Measurements from ENCODE around the gene CDC42SE2. TPM values are rescaled to one million over a fixed set of nuclear protein-coding genes. Genes with fewer than 3 reads are reported as not detected.
A peak's percentile ranks its signal among the peaks of the same experiment; 100 is the strongest.
"Not testable (repeated sequence)": the region's sequence is repeated elsewhere in the genome, so short reads cannot be mapped to it uniquely, and the experiment has no call there.

The CDC42SE2 gene
- total and polyA plus RNA-seq, 3 experiments from 2014 or later, result 125 to 460 (median 131) TPM

DNA sequence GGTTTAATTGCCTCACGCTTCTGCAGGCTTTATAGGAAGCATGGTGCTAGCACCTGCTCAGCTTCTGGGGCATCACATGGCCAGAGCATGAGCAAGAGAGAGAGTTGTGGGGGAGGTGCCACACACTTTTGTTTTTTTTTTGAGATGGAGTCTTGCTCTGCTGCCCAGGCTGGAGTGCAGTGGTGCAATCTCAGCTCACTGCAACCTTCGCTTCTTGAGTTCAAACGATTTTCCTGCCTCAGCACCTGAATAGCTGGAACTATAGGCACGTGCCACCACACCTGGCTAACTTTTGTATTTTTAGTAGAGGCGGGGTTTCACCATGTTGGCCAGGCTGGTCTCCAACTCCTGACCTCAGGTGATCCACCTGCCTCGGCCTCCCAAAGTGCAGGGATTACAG, 135.2 kb downstream of the CDC42SE2 start:
- H3K27ac ChIP-seq (ENCODE audit: low read depth, low read length); H3K27me3 ChIP-seq (ENCODE audit: insufficient read depth, low read length, poor library complexity, severe bottlenecking); CTCF ChIA-PET; H3K4me3 Mint-ChIP-seq; DNase-seq; POLR2A ChIA-PET; H3K27me3 Mint-ChIP-seq; H3K9me3 ChIP-seq (ENCODE audit: low read length); H3K4me3 ChIP-seq (ENCODE audit: low read length): not testable (repeated sequence)
- H3K4me1 Mint-ChIP-seq, result peaks cover 44 to 64% (median 53%) of the 10 kb centered on the region in 3 donors
- peaks cover 32% of the 10 kb centered on the region for H3K4me1 ChIP-seq (ENCODE audit: insufficient read depth, low read length)
- H3K27ac Mint-ChIP-seq, result peak overlapping the region; percentile 29 to 97 (median 53)
- peaks cover 13 to 17% (median 13%) of the 10 kb centered on the region in 5 donors for H3K9me3 Mint-ChIP-seq
- peaks cover 50 to 80% (median 57%) of the 10 kb centered on the region in 3 donors for H3K36me3 Mint-ChIP-seq
- peaks cover 29% of the 10 kb centered on the region for H3K36me3 ChIP-seq (ENCODE audit: insufficient read depth, low read length)

DNA sequence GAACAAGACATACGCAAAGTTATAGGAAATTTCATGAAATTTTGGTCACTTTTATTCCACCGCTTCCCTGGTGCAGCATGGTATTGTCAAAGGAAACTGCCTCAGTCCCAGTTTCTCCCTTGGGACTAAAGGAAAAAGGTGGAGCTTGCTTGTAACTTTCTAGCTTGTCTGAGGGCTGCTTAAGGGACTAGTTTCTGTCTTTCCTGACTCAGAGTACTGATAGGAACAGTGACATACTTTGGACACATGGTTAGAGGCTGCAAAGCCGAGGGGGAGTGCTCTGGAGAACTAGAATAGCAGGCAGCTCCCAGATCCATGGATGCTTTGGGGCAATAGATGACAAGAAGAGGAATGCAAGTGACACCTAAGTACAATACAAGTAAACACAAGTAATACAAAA, 136.7 kb downstream of the CDC42SE2 start:
- peak overlapping the region in 7 of 8 donors; percentile 20 to 76 (median 61) for H3K27ac Mint-ChIP-seq
- DNase-seq, result no peak
- H3K4me1 ChIP-seq (ENCODE audit: insufficient read depth, low read length), result peaks cover 17% of the 10 kb centered on the region
- peak overlapping the region in 2 of 7 donors; percentile 10 to 25 for H3K4me3 Mint-ChIP-seq
- H3K9me3 Mint-ChIP-seq, result peaks cover 13 to 17% (median 13%) of the 10 kb centered on the region in 5 donors
- no peaks in the 10 kb centered on the region for H3K9me3 ChIP-seq (ENCODE audit: low read length)
- H3K27me3 ChIP-seq (ENCODE audit: insufficient read depth, low read length, poor library complexity, severe bottlenecking), result no peaks in the 10 kb centered on the region
- H3K27ac ChIP-seq (ENCODE audit: low read depth, low read length), result no peak overlapping the region
- H3K36me3 Mint-ChIP-seq, result peaks cover 45 to 79% (median 56%) of the 10 kb centered on the region in 3 donors
- CTCF ChIA-PET, result interaction anchor here (1.2 kb wide), 1 partner anchor 15 kb away, joined by 5 read pairs; no protein-coding TSS in a partner anchor
- POLR2A ChIA-PET, result no interaction called here
- no peak overlapping the region for H3K4me3 ChIP-seq (ENCODE audit: low read length)
- peaks cover 40 to 61% (median 47%) of the 10 kb centered on the region in 3 donors for H3K4me1 Mint-ChIP-seq
- peaks cover 0 to 2% of the 10 kb centered on the region in 2 donors for H3K27me3 Mint-ChIP-seq
- peaks cover 21% of the 10 kb centered on the region for H3K36me3 ChIP-seq (ENCODE audit: insufficient read depth, low read length)

DNA sequence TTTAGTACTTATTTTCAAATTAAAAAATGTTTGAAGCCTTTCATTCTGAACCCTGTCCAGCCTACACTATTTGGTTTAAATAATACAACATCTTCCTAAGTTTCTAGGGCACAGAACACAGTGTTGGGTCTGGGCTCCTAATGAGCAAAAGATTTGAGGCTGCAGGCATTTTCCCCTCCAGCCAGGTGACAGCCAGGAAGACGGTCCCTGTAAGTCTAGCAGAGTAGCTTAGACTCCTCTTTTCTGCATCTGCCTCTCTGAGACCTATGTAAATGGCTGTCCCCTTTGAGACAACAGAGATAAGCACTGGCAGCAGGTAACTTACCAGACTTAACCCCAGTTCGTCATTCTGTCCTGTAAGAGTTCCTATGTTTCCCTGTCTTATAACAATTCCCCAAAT, 141.8 kb downstream of the CDC42SE2 start:
- H3K27ac ChIP-seq (ENCODE audit: low read depth, low read length), result no peak overlapping the region
- Mint-ChIP-seq H3K36me3 (peaks cover 45 to 75% (median 51%) of the 10 kb centered on the region in 3 donors), H3K9me3 (peaks cover 11 to 17% (median 12%) of the 10 kb centered on the region in 5 donors), H3K27ac (peak overlapping the region in 7 of 8 donors; percentile 26 to 81 (median 55)), H3K27me3 (no peaks in the 10 kb centered on the region), H3K4me1 (peaks cover 24 to 39% (median 33%) of the 10 kb centered on the region in 3 donors), H3K4me3 (no peak overlapping the region)
- no peak overlapping the region for H3K4me3 ChIP-seq (ENCODE audit: low read length)
- DNase-seq, result no peak
- ChIA-PET POLR2A (no interaction called here), CTCF (interaction anchor here (0.6 to 1.7 kb wide), 3 partner anchors 9 to 12 kb away, joined by 3 to 4 read pairs (median 3); no protein-coding TSS in a partner anchor)
- H3K36me3 ChIP-seq (ENCODE audit: insufficient read depth, low read length), result peaks cover 16% of the 10 kb centered on the region
- H3K4me1 ChIP-seq (ENCODE audit: insufficient read depth, low read length), result no peaks in the 10 kb centered on the region
- no peaks in the 10 kb centered on the region for H3K27me3 ChIP-seq (ENCODE audit: insufficient read depth, low read length, poor library complexity, severe bottlenecking)
- no peaks in the 10 kb centered on the region for H3K9me3 ChIP-seq (ENCODE audit: low read length)

DNA sequence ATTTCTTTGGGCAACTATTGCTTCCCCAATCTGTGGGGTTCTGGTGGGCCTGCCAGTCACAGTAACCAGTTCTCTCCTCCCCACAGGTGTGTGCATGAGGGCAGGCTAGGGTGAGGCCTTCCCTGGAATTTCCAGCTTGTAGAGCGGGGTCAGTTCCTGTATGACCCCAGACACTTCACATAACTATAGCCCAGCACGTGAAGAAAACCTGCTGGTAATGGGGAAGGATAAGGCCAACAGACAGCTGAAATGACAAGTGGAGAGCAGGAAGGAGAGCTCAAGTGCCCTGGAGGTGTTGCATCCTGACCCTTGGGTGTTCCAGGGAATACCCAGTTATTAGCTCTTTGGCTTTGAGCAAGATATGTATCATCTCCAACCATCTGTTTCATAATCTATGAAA, 142.2 kb downstream of the CDC42SE2 start:
- Mint-ChIP-seq H3K27ac (peak overlapping the region in 7 of 8 donors; percentile 26 to 81 (median 55)), H3K36me3 (peaks cover 45 to 73% (median 52%) of the 10 kb centered on the region in 3 donors), H3K27me3 (no peaks in the 10 kb centered on the region), H3K4me3 (no peak overlapping the region), H3K4me1 (peaks cover 21 to 38% (median 32%) of the 10 kb centered on the region in 3 donors), H3K9me3 (peaks cover 10 to 13% (median 10%) of the 10 kb centered on the region in 5 donors)
- Histone ChIP-seq H3K4me1 (ENCODE audit: insufficient read depth, low read length) (no peaks in the 10 kb centered on the region), H3K27ac (ENCODE audit: low read depth, low read length) (no peak overlapping the region), H3K9me3 (ENCODE audit: low read length) (no peaks in the 10 kb centered on the region), H3K27me3 (ENCODE audit: insufficient read depth, low read length, poor library complexity, severe bottlenecking) (no peaks in the 10 kb centered on the region), H3K36me3 (ENCODE audit: insufficient read depth, low read length) (peaks cover 12% of the 10 kb centered on the region), H3K4me3 (ENCODE audit: low read length) (no peak overlapping the region)
- no peak for DNase-seq
- ChIA-PET POLR2A (no interaction called here), CTCF (interaction anchor here (0.6 to 1.7 kb wide), 4 partner anchors 8 to 259 kb away, joined by 3 to 4 read pairs (median 3); no protein-coding TSS in a partner anchor)

DNA sequence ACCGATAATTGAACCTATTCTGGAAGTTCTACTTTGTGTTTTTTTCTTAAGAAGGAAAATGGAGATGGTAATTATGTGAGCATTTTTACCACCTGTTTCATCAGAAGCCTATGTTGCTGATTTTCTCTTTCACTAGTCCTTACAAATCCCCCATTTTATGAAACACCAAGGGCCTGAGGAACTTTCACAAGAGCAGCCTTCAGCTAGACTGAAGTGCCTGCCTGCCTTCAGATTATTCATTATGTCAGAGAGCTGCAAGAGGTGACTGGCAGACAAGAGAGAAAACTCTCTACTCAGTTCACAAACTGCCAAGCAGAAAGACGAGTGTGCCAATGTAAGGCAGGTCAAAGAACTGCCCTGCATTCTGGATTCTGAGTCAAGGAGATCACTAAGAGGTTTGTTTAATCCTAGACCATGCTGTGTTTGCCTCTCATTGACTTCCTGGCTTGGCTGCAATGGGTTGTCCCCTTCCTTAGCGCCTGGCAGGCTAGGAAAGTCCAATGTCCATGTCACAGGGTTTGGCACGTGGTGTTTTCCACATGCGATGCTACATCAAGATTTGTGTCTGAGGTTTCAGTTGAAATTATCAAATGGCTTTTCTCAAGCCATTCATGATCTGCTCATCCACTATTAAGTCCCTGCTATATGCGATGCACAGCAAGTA, 143.3 kb downstream of the CDC42SE2 start:
- ChIA-PET POLR2A (interaction anchor here (1.8 kb wide), 1 partner anchor 10 kb away, joined by 7 read pairs; no protein-coding TSS in a partner anchor), CTCF (interaction anchor here (1.6 kb wide), 1 partner anchor 25 kb away, joined by 4 read pairs; no protein-coding TSS in a partner anchor)
- Mint-ChIP-seq H3K9me3 (peaks cover 6 to 8% (median 6%) of the 10 kb centered on the region in 5 donors), H3K27ac (peak overlapping the region in 4 of 8 donors; percentile 12 to 64 (median 40)), H3K4me1 (peaks cover 19 to 35% (median 28%) of the 10 kb centered on the region in 3 donors), H3K27me3 (no peaks in the 10 kb centered on the region), H3K36me3 (peaks cover 46 to 70% (median 50%) of the 10 kb centered on the region in 3 donors), H3K4me3 (peak overlapping the region in 1 of 7 donors; percentile 34)
- DNase-seq, result no peak
- H3K9me3 ChIP-seq (ENCODE audit: low read length), result no peaks in the 10 kb centered on the region
- H3K4me3 ChIP-seq (ENCODE audit: low read length), result no peak overlapping the region
- H3K36me3 ChIP-seq (ENCODE audit: insufficient read depth, low read length), result peaks cover 11% of the 10 kb centered on the region
- H3K4me1 ChIP-seq (ENCODE audit: insufficient read depth, low read length), result no peaks in the 10 kb centered on the region
- no peak overlapping the region for H3K27ac ChIP-seq (ENCODE audit: low read depth, low read length)
- no peaks in the 10 kb centered on the region for H3K27me3 ChIP-seq (ENCODE audit: insufficient read depth, low read length, poor library complexity, severe bottlenecking)

DNA sequence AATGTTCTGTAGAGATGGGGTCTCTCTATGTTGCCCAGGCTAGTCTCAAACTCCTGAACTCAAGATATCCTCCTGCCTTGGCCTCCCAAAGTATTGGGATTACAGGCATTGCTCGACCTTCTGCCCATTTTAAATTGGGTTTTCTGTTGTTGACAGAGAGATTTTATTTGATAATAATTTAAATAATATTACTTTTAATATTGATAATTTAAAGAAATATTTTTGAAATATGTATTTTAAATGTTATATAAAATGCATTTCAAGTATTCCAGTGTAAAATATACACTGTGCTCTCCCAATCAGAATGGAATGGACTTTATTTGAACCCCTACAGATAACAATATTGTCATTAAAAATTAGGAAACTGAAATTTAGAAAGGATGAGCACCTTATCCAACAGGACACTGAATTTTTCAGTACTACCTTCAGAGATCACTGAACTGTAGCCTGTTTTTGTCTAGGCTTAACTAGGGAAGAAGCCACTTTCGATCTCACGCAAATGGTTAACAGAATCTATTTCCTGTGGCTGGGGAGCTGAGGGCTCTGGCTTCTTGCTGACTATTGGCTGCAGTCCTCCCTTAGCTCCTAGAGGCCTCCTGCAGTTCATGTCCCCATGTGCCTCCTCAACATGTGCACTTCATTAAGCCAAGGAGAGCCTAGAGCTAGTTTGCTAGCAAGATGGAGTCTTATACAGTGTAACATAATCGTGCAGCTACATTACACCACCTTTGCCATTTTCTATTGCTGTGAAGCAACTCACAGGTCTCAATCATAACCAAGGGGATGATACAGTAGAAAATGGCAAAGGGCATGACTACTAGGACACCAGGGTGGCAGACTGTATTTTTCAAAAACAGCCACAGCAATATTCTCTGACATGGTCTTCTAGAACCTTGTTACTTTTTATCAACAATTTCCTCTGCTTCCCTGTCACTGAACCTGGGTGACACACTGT, 150.0 kb downstream of the CDC42SE2 start:
- peaks cover 19 to 22% (median 20%) of the 10 kb centered on the region in 3 donors for H3K36me3 Mint-ChIP-seq
- H3K4me1 Mint-ChIP-seq, result peaks cover 33 to 54% (median 50%) of the 10 kb centered on the region in 3 donors

DNA sequence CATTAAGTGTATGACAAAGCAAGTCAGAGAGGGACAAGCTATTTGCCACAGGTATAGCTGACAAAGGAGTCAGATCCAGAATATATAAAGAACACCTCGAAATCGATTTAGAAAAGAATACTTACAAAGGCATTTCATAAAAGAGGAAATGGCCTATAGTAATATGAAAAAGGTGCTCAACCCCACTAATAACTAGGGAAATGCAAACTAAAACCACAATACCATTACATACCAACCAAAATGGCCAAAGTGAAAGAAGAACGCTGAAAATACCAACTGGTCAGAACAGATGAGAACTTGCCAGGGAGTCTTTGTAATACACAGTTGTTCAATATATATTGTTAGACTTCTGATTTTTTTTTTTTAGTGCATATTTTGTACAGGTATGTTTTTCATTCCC, 152.9 kb downstream of the CDC42SE2 start:
- Histone ChIP-seq H3K27me3 (ENCODE audit: insufficient read depth, low read length, poor library complexity, severe bottlenecking) (no peaks in the 10 kb centered on the region), H3K27ac (ENCODE audit: low read depth, low read length) (no peak overlapping the region), H3K36me3 (ENCODE audit: insufficient read depth, low read length) (peaks cover 4% of the 10 kb centered on the region), H3K4me3 (ENCODE audit: low read length) (no peak overlapping the region), H3K9me3 (ENCODE audit: low read length) (no peaks in the 10 kb centered on the region), H3K4me1 (ENCODE audit: insufficient read depth, low read length) (peaks cover 25% of the 10 kb centered on the region)
- H3K4me3 Mint-ChIP-seq, result peak overlapping the region in 5 of 7 donors; percentile 52 to 77 (median 69)
- no peaks in the 10 kb centered on the region for H3K9me3 Mint-ChIP-seq
- no peak for DNase-seq
- POLR2A ChIA-PET, result interaction anchor here (0.7 to 1.2 kb wide), 2 partner anchors 33 to 146 kb away, joined by 5 read pairs; no protein-coding TSS in a partner anchor
- CTCF ChIA-PET, result interaction anchor here (0.7 to 4.1 kb wide), 6 partner anchors 10 to 545 kb away, joined by 3 to 19 read pairs (median 3); partner anchors contain the start of gene CDC42SE2
- no peaks in the 10 kb centered on the region for H3K27me3 Mint-ChIP-seq
- H3K27ac Mint-ChIP-seq, result peak overlapping the region; percentile 57 to 93 (median 88)
- H3K4me1 Mint-ChIP-seq, result peaks cover 35 to 52% (median 50%) of the 10 kb centered on the region in 3 donors
- peaks cover 0 to 14% (median 4%) of the 10 kb centered on the region in 3 donors for H3K36me3 Mint-ChIP-seq

More for the DNA sequence above, 150.0 kb downstream of the CDC42SE2 start:
- H3K4me3 Mint-ChIP-seq, result peak overlapping the region; percentile 10 to 76 (median 64)
- no peaks in the 10 kb centered on the region for H3K36me3 ChIP-seq (ENCODE audit: insufficient read depth, low read length)
- ChIA-PET CTCF (interaction anchor here (0.7 to 4.1 kb wide), 4 partner anchors 8 to 148 kb away, joined by 3 to 19 read pairs (median 7); partner anchors contain the start of gene CDC42SE2), POLR2A (interaction anchor here (1.0 kb wide), 2 partner anchors 12 to 249 kb away, joined by 4 read pairs; partner anchors contain the start of gene HINT1)
- no peaks in the 10 kb centered on the region for H3K9me3 ChIP-seq (ENCODE audit: low read length)
- no peak for DNase-seq
- H3K27me3 ChIP-seq (ENCODE audit: insufficient read depth, low read length, poor library complexity, severe bottlenecking), result no peaks in the 10 kb centered on the region
- H3K27ac ChIP-seq (ENCODE audit: low read depth, low read length), result no peak overlapping the region
- H3K9me3 Mint-ChIP-seq, result no peaks in the 10 kb centered on the region
- H3K4me1 ChIP-seq (ENCODE audit: insufficient read depth, low read length), result peaks cover 25% of the 10 kb centered on the region
- H3K27me3 Mint-ChIP-seq, result no peaks in the 10 kb centered on the region
- peak overlapping the region; percentile 71 to 93 (median 86) for H3K27ac Mint-ChIP-seq
- no peak overlapping the region for H3K4me3 ChIP-seq (ENCODE audit: low read length)
